Activated T-cell treated with anti-CD3 and anti-CD28 coated beads, Interleukin-2, amount 50 U/mL, for 72 hours (primary cell): ENCODE measurements around the gene SLC27A4. TPM values are rescaled to one million over a fixed set of nuclear protein-coding genes. Genes with fewer than 3 reads are reported as not detected.
"Not testable (repeated sequence)": the region's sequence is repeated elsewhere in the genome, so short reads cannot be mapped to it uniquely, and the experiment has no call there.

Experiments
- ATAC-seq, 2 donors: fragments of 150-1000 bp; cut with Tn5 transposase; replicated peaks in 1 of 2; 2 replicates each; pipeline ENCODE4 v1.10.0; 2021; ENCODE audit warnings: moderate library complexity in 2 of 2, mild to moderate bottlenecking in 1 of 2
- DNase-seq, 2 donors: peaks; one replicate each; pipeline ENCODE4 v3.0.0; 2021 to 2022; ENCODE audit warnings: mixed read lengths in 1 of 2
- H3K27ac Mint-ChIP-seq: one replicate; pipeline ENCODE4 v1.8.0; 2022; ENCODE audit warnings: mild to moderate bottlenecking, moderate library complexity, mixed read lengths
- H3K27me3 Mint-ChIP-seq: one replicate; pipeline ENCODE4 v1.8.0; 2022; ENCODE audit warnings: low read depth, mixed read lengths
- H3K36me3 Mint-ChIP-seq, 2 donors: one replicate each; pipeline ENCODE4 v1.8.0; 2022; ENCODE audit warnings: mixed read lengths in 2 of 2, mild to moderate bottlenecking in 1 of 2; ENCODE audit not compliant: insufficient read depth in 2 of 2
- H3K4me1 Mint-ChIP-seq: one replicate; pipeline ENCODE4 v1.8.0; 2022; ENCODE audit warnings: low read depth, mixed read lengths
- H3K4me3 Mint-ChIP-seq, 2 donors: one replicate each; pipeline ENCODE4 v1.8.0; 2022; ENCODE audit warnings: mild to moderate bottlenecking in 2 of 2, mixed read lengths in 2 of 2, moderate library complexity in 2 of 2
- H3K9me3 Mint-ChIP-seq, 2 donors: one replicate each; pipeline ENCODE4 v1.8.0; 2022; ENCODE audit warnings: mixed read lengths in 2 of 2
- total RNA-seq, 2 donors: library from RNA; stranded (reverse); gene quantifications; one replicate each; pipeline ENCODE4 v1.2.3, GENCODE V29; 2022

Gene SLC27A4
- total RNA-seq, 2 donors from 2014 or later, result 10.2 to 10.8 TPM

DNA sequence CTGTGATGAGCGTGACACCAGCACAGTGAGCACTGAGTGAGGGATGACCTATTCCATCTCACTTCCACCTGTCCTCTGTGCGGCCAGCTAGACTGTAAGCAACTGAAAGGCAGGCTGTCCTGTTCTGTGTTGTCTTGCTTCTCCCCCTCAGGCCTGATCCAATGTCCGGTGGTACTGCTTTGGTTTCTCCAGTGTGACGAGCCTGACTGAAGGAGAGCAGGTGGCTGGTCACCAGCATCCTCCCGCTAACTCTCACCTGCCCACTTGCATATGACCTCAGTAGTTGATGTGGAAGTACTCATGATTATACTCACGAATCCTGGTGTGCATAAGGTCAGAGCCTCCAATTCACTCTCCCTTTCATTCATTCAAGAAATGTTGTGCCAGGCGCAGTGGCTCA is 2.4 kb upstream of the SLC27A4 start:
- no peak for ATAC-seq
- H3K27ac Mint-ChIP-seq, result no peak overlapping the region
- no peak for DNase-seq
- no peaks in the 10 kb centered on the region for H3K9me3 Mint-ChIP-seq
- H3K4me3 Mint-ChIP-seq, result no peak overlapping the region
- H3K4me1 Mint-ChIP-seq, result peaks cover 14% of the 10 kb centered on the region
- no peaks in the 10 kb centered on the region for H3K27me3 Mint-ChIP-seq
- no peaks in the 10 kb centered on the region for H3K36me3 Mint-ChIP-seq

DNA sequence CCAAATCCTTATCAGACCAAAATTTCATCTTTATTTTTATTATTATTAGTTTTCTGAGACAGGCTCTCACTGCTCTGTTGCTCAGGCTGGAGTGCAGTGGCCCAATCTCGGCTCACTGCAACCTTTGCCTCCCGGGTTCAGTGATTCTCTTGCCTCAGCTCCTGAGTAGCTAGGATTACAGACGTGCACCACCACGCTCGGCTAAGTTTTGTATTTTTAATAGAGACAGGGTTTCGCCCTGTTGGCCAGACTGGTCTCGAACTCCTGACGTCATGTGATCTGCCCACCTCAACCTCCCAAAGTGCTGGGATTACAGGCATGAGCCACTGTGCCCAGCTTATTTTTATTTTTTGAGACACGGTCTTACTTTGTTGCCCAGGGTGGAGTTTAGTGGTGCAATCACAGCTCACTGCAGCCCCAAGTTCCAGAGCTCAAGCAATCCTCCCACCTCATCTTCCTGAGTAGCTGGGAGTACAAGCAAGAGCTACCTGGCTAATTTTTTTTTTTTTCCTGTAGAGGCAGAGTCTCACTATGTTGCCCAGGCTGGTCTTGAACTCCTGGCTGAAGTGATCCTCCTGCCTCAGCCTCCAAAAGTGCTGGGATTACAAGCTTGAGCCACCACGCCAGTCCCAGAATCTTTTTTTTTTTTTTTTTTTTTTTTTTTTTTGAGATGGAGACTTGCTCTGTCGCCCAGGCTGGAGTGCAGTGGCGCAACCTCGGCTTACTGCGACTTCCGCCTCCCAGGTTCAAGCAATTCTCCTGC is 1.3 kb upstream of the SLC27A4 start:
- H3K36me3 Mint-ChIP-seq, DNase-seq, H3K27me3 Mint-ChIP-seq, H3K27ac Mint-ChIP-seq, ATAC-seq, H3K9me3 Mint-ChIP-seq: not testable (repeated sequence)
- H3K4me3 Mint-ChIP-seq, result peak overlapping the region in 1 of 2 donors; percentile 95
- H3K4me1 Mint-ChIP-seq, result peaks cover 14% of the 10 kb centered on the region

DNA sequence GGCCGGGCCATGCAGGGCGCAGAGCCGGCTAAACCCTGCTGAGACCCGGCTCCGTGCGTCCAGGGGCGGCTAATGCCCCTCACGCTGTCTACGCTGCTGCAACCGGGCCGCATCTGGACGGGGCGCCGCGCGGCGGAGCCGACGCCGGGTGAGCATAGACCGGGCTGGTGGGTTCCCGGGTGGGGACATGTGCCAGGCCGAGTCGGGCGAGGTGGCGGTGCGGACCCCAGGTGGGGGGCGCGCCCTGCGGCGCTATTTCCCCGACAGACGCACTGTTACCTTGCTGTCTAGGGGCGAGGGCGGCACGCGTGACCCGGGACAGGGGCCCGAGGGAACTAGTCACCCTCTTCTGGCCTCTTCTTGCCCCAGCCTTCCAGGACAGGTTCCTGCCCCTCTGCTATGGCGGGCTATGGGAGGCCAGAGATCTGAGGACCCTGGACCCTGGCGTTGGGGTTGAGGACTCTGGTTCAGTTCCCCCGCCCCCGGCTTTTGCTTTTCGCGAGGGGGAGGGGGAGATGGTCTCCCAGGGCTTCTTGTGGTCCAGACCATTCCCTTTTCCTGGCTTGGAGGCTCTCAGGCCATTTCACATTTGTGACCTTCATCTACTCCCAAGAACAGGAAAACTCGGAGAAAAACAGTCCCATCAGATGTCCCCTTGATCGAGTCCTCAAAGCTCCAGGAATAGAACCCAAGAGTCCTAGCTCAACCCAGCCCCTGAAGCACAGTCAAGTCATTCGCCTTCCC is 536 bp downstream of the SLC27A4 start:
- no peaks in the 10 kb centered on the region for H3K27me3 Mint-ChIP-seq
- peaks cover 14% of the 10 kb centered on the region for H3K4me1 Mint-ChIP-seq
- H3K27ac Mint-ChIP-seq, result peak overlapping the region; percentile 56
- H3K9me3 Mint-ChIP-seq, result no peaks in the 10 kb centered on the region
- ATAC-seq (peak; percentile 27 to 61), DNase-seq (peak in 1 of 2 donors; percentile 28)
- H3K4me3 Mint-ChIP-seq, result peak overlapping the region; percentile 82 to 85
- H3K36me3 Mint-ChIP-seq, result peaks cover 2 to 3% of the 10 kb centered on the region in 2 donors

DNA sequence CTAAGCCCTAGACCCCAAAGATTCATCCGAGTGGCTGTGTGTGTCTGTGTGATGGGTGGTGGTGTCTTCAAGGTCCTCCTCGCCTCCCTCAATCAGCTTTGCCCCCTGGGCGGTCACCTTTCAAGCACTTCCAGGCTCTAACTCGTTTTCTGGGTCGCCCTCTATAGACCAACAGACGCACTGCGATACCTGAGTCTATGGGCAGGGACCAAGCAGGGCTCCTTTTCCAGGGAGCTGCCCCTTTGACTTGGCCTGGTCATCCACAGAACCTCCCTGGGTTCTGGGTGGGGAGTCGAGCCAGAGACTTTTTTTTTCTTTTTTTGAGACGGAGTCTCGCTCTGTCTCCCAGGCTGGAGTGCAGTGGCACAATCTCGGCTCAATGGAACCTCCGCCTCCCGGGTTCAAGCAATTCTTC is 1.1 kb downstream of the SLC27A4 start:
- H3K27ac Mint-ChIP-seq, result peak overlapping the region; percentile 56
- H3K9me3 Mint-ChIP-seq, result no peaks in the 10 kb centered on the region
- H3K36me3 Mint-ChIP-seq, result peaks cover 2 to 3% of the 10 kb centered on the region in 2 donors
- peaks cover 14% of the 10 kb centered on the region for H3K4me1 Mint-ChIP-seq
- no peaks in the 10 kb centered on the region for H3K27me3 Mint-ChIP-seq
- H3K4me3 Mint-ChIP-seq, result peak overlapping the region; percentile 82 to 85
- ATAC-seq, result peak; percentile 54 to 60
- peak; percentile 75 to 79 for DNase-seq

GRCh38 chr9:128342971-128343680 is 2.8 kb downstream of the SLC27A4 start:
- H3K4me1 Mint-ChIP-seq, result peaks cover 14% of the 10 kb centered on the region
- no peak for ATAC-seq

GRCh38 chr9:128343855-128344254 is 3.5 kb downstream of the SLC27A4 start:
- H3K27ac Mint-ChIP-seq, result no peak overlapping the region
- H3K36me3 Mint-ChIP-seq, result peaks cover 2 to 5% of the 10 kb centered on the region in 2 donors
- H3K9me3 Mint-ChIP-seq, result no peaks in the 10 kb centered on the region

More at GRCh38 chr9:128342971-128343680, 2.8 kb downstream of the SLC27A4 start:
- Mint-ChIP-seq H3K36me3 (peaks cover 2 to 5% of the 10 kb centered on the region in 2 donors), H3K27me3 (no peaks in the 10 kb centered on the region), H3K9me3 (no peaks in the 10 kb centered on the region), H3K4me3 (no peak overlapping the region), H3K27ac (no peak overlapping the region)
- DNase-seq, result no peak

GRCh38 chr9:128344931-128345605 is 4.7 kb downstream of the SLC27A4 start:
- no peak overlapping the region for H3K4me3 Mint-ChIP-seq

More at GRCh38 chr9:128343855-128344254, 3.5 kb downstream of the SLC27A4 start:
- ATAC-seq (no peak), DNase-seq (no peak)
- Mint-ChIP-seq H3K4me3 (no peak overlapping the region), H3K4me1 (peaks cover 14% of the 10 kb centered on the region), H3K27me3 (no peaks in the 10 kb centered on the region)

GRCh38 chr9:128349125-128349524 is 8.8 kb downstream of the SLC27A4 start:
- Mint-ChIP-seq H3K36me3 (peaks cover 0 to 9% of the 10 kb centered on the region in 2 donors), H3K9me3 (no peaks in the 10 kb centered on the region), H3K4me3 (no peak overlapping the region), H3K27me3 (no peaks in the 10 kb centered on the region), H3K4me1 (no peaks in the 10 kb centered on the region), H3K27ac (no peak overlapping the region)
- DNase-seq, result no peak
- no peak for ATAC-seq

More at GRCh38 chr9:128344931-128345605, 4.7 kb downstream of the SLC27A4 start:
- Mint-ChIP-seq H3K27ac (no peak overlapping the region), H3K4me1 (peaks cover 9% of the 10 kb centered on the region), H3K36me3 (peaks cover 2 to 10% of the 10 kb centered on the region in 2 donors), H3K9me3 (no peaks in the 10 kb centered on the region), H3K27me3 (no peaks in the 10 kb centered on the region)
- DNase-seq (no peak), ATAC-seq (no peak)

GRCh38 chr9:128349772-128350171 is 9.4 kb downstream of the SLC27A4 start:
- H3K4me3 Mint-ChIP-seq, result no peak overlapping the region
- peaks cover 0 to 9% of the 10 kb centered on the region in 2 donors for H3K36me3 Mint-ChIP-seq
- ATAC-seq (no peak), DNase-seq (no peak)
- no peaks in the 10 kb centered on the region for H3K9me3 Mint-ChIP-seq
- H3K27me3 Mint-ChIP-seq, result no peaks in the 10 kb centered on the region
- H3K27ac Mint-ChIP-seq, result no peak overlapping the region
- no peaks in the 10 kb centered on the region for H3K4me1 Mint-ChIP-seq

- Mint-ChIP-seq H3K27ac (no peak overlapping the region), H3K36me3 (peaks cover 0 to 1% of the 10 kb centered on the region in 2 donors), H3K27me3 (no peaks in the 10 kb centered on the region), H3K4me3 (no peak overlapping the region), H3K9me3 (no peaks in the 10 kb centered on the region), H3K4me1 (no peaks in the 10 kb centered on the region)
- DNase-seq (no peak), ATAC-seq (no peak)
Measured at GRCh38 chr9:128355451-128355850, 15.1 kb downstream of the SLC27A4 start.

- Mint-ChIP-seq H3K27me3 (no peaks in the 10 kb centered on the region), H3K27ac (no peak overlapping the region), H3K36me3 (peaks cover 0 to 1% of the 10 kb centered on the region in 2 donors), H3K4me1 (peaks cover 16% of the 10 kb centered on the region), H3K9me3 (no peaks in the 10 kb centered on the region), H3K4me3 (no peak overlapping the region)
- ATAC-seq, result no peak
- DNase-seq, result no peak
Measured at GRCh38 chr9:128358090-128358489, 17.8 kb downstream of the SLC27A4 start.

DNA sequence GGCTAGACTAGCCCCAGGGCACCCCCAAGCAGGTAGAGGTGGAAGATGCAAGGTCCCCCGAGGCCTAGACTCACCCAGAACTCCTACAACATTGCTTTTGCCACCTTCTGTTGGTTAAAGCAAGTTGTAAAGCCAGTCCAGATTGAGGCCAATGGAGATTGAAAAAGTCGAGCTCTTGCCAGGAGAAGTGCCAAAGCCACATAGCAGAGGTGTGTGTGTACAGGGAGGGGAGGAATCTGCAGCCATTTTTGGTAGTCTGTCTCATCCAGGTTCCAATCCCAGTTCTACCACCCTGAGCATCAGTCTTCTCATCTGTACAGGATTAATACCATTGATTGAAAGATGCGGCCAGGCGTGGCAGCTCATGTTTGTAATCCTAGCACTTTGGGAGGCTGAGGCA is 18.5 kb downstream of the SLC27A4 start:
- Mint-ChIP-seq H3K4me3 (no peak overlapping the region), H3K9me3 (no peaks in the 10 kb centered on the region), H3K27ac (no peak overlapping the region), H3K4me1 (peaks cover 16% of the 10 kb centered on the region), H3K27me3 (no peaks in the 10 kb centered on the region), H3K36me3 (no peaks in the 10 kb centered on the region)
- DNase-seq, result no peak
- no peak for ATAC-seq
